Measurements from ENCODE around the gene GNAT1. TPM values are rescaled to one million over a fixed set of nuclear protein-coding genes. Genes with fewer than 3 reads are reported as not detected.
A peak's percentile ranks its signal among the peaks of the same experiment; 100 is the strongest.

The GNAT1 gene
- total RNA-seq, 1 experiment from 2014 or later = not detected

- peak overlapping the region in 1 of 3 experiments; percentile 76; a peak in 2 of 7 replicates for H3K27ac Mint-ChIP-seq
- Histone ChIP-seq H3K4me1 (ENCODE audit: insufficient read depth, low read length) (peaks cover 7% of the 10 kb centered on the region; the same call in 1 of the 2 replicates), H2BK15ac (ENCODE audit: low read depth, low read length) (no peak overlapping the region), H2BK5ac (ENCODE audit: insufficient read length, low read length) (no peak overlapping the region), H2AK5ac (ENCODE audit: insufficient read length, low read length) (no peak overlapping the region), H3K4me2 (ENCODE audit: insufficient read depth, insufficient read length, low read length) (no peak overlapping the region), H3K14ac (ENCODE audit: insufficient read depth, low read length) (no peak overlapping the region), H4K91ac (ENCODE audit: insufficient read length, low read depth, low read length) (no peak overlapping the region), H3K79me1 (ENCODE audit: insufficient read depth, low read depth, low read length, poor library complexity, severe bottlenecking) (no peaks in the 10 kb centered on the region), H4K20me1 (ENCODE audit: control insufficient read depth, insufficient read depth, insufficient read length) (no peaks in the 10 kb centered on the region), H4K8ac (replicated peaks; ENCODE audit: insufficient read length, low read depth, low read length) (no peak overlapping the region), H3K23me2 (ENCODE audit: insufficient read length, low read depth, low read length, poor library complexity, severe bottlenecking) (no peaks in the 10 kb centered on the region), H3K9ac (ENCODE audit: extremely low read depth, insufficient read length, low read length) (no peak overlapping the region), H3K23ac (ENCODE audit: insufficient read length, low read depth, low read length) (no peak overlapping the region), H2AFZ (ENCODE audit: low read length) (no peak overlapping the region), H2BK120ac (ENCODE audit: low read depth, low read length, poor library complexity, severe bottlenecking) (no peak overlapping the region), H3K27ac (ENCODE audit: insufficient read length, low read depth, low read length) (no peak overlapping the region), H3K27me3 (ENCODE audit: insufficient read depth, low read length) (no peaks in the 10 kb centered on the region), H4K5ac (ENCODE audit: insufficient read length, low read depth, low read length) (no peak overlapping the region), H3K56ac (ENCODE audit: insufficient read length, low read depth, low read length) (no peak overlapping the region), H3K18ac (ENCODE audit: insufficient read length, low read depth, low read length) (no peak overlapping the region), H3K79me2 (ENCODE audit: insufficient read depth, low read length) (no peaks in the 10 kb centered on the region), H3K9me3 (ENCODE audit: control insufficient read depth, low read depth, low read length) (no peaks in the 10 kb centered on the region), H2BK12ac (ENCODE audit: insufficient read length, low read depth, low read length) (no peak overlapping the region), H3T11ph (ENCODE audit: low read length) (no peak overlapping the region), H2BK20ac (ENCODE audit: low read depth, low read length, poor library complexity, severe bottlenecking) (no peak overlapping the region), H3K4ac (ENCODE audit: low read depth, low read length) (no peak overlapping the region)
- no peak for DNase-seq
- H3K27me3 Mint-ChIP-seq (ENCODE audit: low read depth) = no peaks in the 10 kb centered on the region; the same call in 1 of the 2 replicates
- peaks cover 34 to 53% of the 10 kb centered on the region in 2 experiments for H3K4me1 Mint-ChIP-seq
- peaks cover 0 to 14% (median 10%) of the 10 kb centered on the region in 3 experiments for H3K36me3 Mint-ChIP-seq (ENCODE audit: insufficient read depth in 1 of 3, low read depth in 3 of 3)
- no CpG with 5 or more reads among the region's 9 CpGs for WGBS (ENCODE audit: extremely low coverage, insufficient read length, low lambda C conversion rate)
- H3K4me3 Mint-ChIP-seq = no peak overlapping the region
- H3K9me3 Mint-ChIP-seq = no peaks in the 10 kb centered on the region
- TF ChIP-seq CTCF (conservative IDR thresholded peaks at IDR 0.05) = no peak
Measured at GRCh38 chr3:50168388-50168787, 23.0 kb upstream of the GNAT1 start.
